Duodenal mucosa (tissue), 2 donors: ENCODE data around the gene SMIM1.

Source experiments
- H3K27ac ChIP-seq: one replicate; pipeline ENCODE4 v1.7.0; 2013; ENCODE audit warnings: low read depth, low read length
- H3K27me3 ChIP-seq, 2 donors: one replicate each; pipeline ENCODE4 v1.7.0; 2013; ENCODE audit warnings: low read length in 2 of 2, control low read depth in 1 of 2; ENCODE audit not compliant: insufficient read depth in 2 of 2, control insufficient read depth in 1 of 2
- H3K36me3 ChIP-seq, 2 donors: one replicate each; pipeline ENCODE4 v1.7.0; 2013; ENCODE audit warnings: low read length in 2 of 2, control low read depth in 1 of 2; ENCODE audit not compliant: insufficient read depth in 2 of 2, control insufficient read depth in 1 of 2
- H3K4me1 ChIP-seq, 2 donors: one replicate each; pipeline ENCODE4 v1.7.0; 2013; ENCODE audit warnings: low read length in 2 of 2, control low read depth in 1 of 2; ENCODE audit not compliant: insufficient read depth in 2 of 2, control insufficient read depth in 1 of 2
- H3K4me3 ChIP-seq, 2 donors: one replicate each; pipeline ENCODE4 v1.7.0; 2013; ENCODE audit warnings: low read length in 2 of 2, low read depth in 1 of 2
- H3K9ac ChIP-seq, 2 donors: one replicate each; pipeline ENCODE4 v1.7.0; 2013; ENCODE audit warnings: low read length in 2 of 2, low read depth in 1 of 2
- H3K9me3 ChIP-seq, 2 donors: one replicate each; pipeline ENCODE4 v1.7.0; 2013; ENCODE audit warnings: low read length in 2 of 2, control low read depth in 1 of 2; ENCODE audit not compliant: control insufficient read depth in 1 of 2

Gene SMIM1

GRCh38 chr1:3753656-3754454, 18.7 kb upstream of the SMIM1 start:
- no peaks in the 10 kb centered on the region for H3K4me1 ChIP-seq
- H3K9ac ChIP-seq: no peak overlapping the region
- H3K4me3 ChIP-seq: no peak overlapping the region
- peaks cover 0 to 2% of the 10 kb centered on the region in 2 donors for H3K27me3 ChIP-seq
- no peaks in the 10 kb centered on the region for H3K9me3 ChIP-seq
- no peak overlapping the region for H3K27ac ChIP-seq
- H3K36me3 ChIP-seq: no peaks in the 10 kb centered on the region

- Histone ChIP-seq H3K4me3 (no peak overlapping the region), H3K27ac (no peak overlapping the region), H3K9ac (no peak overlapping the region), H3K4me1 (no peaks in the 10 kb centered on the region), H3K9me3 (no peaks in the 10 kb centered on the region), H3K27me3 (peaks cover 8 to 12% of the 10 kb centered on the region in 2 donors), H3K36me3 (no peaks in the 10 kb centered on the region)
Observed at GRCh38 chr1:3756394-3756793, 16.2 kb upstream of the SMIM1 start.

GRCh38 chr1:3759164-3759563, 13.4 kb upstream of the SMIM1 start:
- Histone ChIP-seq H3K4me3 (no peak overlapping the region), H3K9ac (no peak overlapping the region), H3K27ac (no peak overlapping the region), H3K27me3 (peaks cover 8 to 12% of the 10 kb centered on the region in 2 donors), H3K9me3 (no peaks in the 10 kb centered on the region), H3K4me1 (no peaks in the 10 kb centered on the region), H3K36me3 (no peaks in the 10 kb centered on the region)

GRCh38 chr1:3759796-3760195, 12.8 kb upstream of the SMIM1 start:
- H3K27me3 ChIP-seq: peaks cover 8 to 12% of the 10 kb centered on the region in 2 donors
- H3K27ac ChIP-seq: no peak overlapping the region
- H3K4me1 ChIP-seq: no peaks in the 10 kb centered on the region
- no peaks in the 10 kb centered on the region for H3K9me3 ChIP-seq
- H3K4me3 ChIP-seq: no peak overlapping the region
- H3K36me3 ChIP-seq: no peaks in the 10 kb centered on the region
- no peak overlapping the region for H3K9ac ChIP-seq

GRCh38 chr1:3761296-3762010, 11.1 kb upstream of the SMIM1 start:
- H3K27me3 ChIP-seq: peaks cover 10 to 13% of the 10 kb centered on the region in 2 donors
- no peaks in the 10 kb centered on the region for H3K9me3 ChIP-seq
- H3K36me3 ChIP-seq: no peaks in the 10 kb centered on the region
- no peaks in the 10 kb centered on the region for H3K4me1 ChIP-seq
- no peak overlapping the region for H3K27ac ChIP-seq
- H3K4me3 ChIP-seq: no peak overlapping the region
- H3K9ac ChIP-seq: no peak overlapping the region

- Histone ChIP-seq H3K27me3 (peaks cover 10 to 14% of the 10 kb centered on the region in 2 donors), H3K4me1 (no peaks in the 10 kb centered on the region), H3K9ac (no peak overlapping the region), H3K36me3 (no peaks in the 10 kb centered on the region), H3K27ac (no peak overlapping the region), H3K4me3 (no peak overlapping the region), H3K9me3 (no peaks in the 10 kb centered on the region)
Observed at GRCh38 chr1:3762151-3762872, 10.2 kb upstream of the SMIM1 start.

- Histone ChIP-seq H3K27me3 (peaks cover 10 to 14% of the 10 kb centered on the region in 2 donors), H3K9ac (no peak overlapping the region)
Observed at GRCh38 chr1:3762873-3763228, 9.7 kb upstream of the SMIM1 start.

GRCh38 chr1:3763351-3764125, 9.0 kb upstream of the SMIM1 start:
- Histone ChIP-seq H3K27me3 (peaks cover 10 to 14% of the 10 kb centered on the region in 2 donors), H3K4me1 (no peaks in the 10 kb centered on the region), H3K9ac (no peak overlapping the region), H3K9me3 (no peaks in the 10 kb centered on the region), H3K4me3 (no peak overlapping the region), H3K27ac (no peak overlapping the region), H3K36me3 (no peaks in the 10 kb centered on the region)

More at GRCh38 chr1:3762873-3763228, 9.7 kb upstream of the SMIM1 start:
- no peaks in the 10 kb centered on the region for H3K9me3 ChIP-seq
- no peak overlapping the region for H3K27ac ChIP-seq
- H3K4me3 ChIP-seq: no peak overlapping the region
- no peaks in the 10 kb centered on the region for H3K36me3 ChIP-seq
- H3K4me1 ChIP-seq: no peaks in the 10 kb centered on the region

GRCh38 chr1:3767328-3767925, 5.1 kb upstream of the SMIM1 start:
- Histone ChIP-seq H3K4me1 (peaks cover 7 to 10% of the 10 kb centered on the region in 2 donors), H3K4me3 (no peak overlapping the region), H3K27ac (no peak overlapping the region), H3K9ac (no peak overlapping the region), H3K9me3 (no peaks in the 10 kb centered on the region), H3K27me3 (peaks cover 6 to 15% of the 10 kb centered on the region in 2 donors), H3K36me3 (no peaks in the 10 kb centered on the region)
